ENCODE results near the gene BTBD2. TPM values are rescaled to one million over a fixed set of nuclear protein-coding genes. Genes with fewer than 3 reads are reported as not detected.
"Not testable (repeated sequence)": the region's sequence is repeated elsewhere in the genome, so short reads cannot be mapped to it uniquely, and the experiment has no call there.

The BTBD2 gene
- total RNA-seq, 1 experiment from 2014 or later, result 36.4 TPM

- Histone ChIP-seq H3K27me3 (no peaks in the 10 kb centered on the region), H3K4me3 (no peak overlapping the region), H3K36me3 (no peaks in the 10 kb centered on the region), H3K9me3 (no peaks in the 10 kb centered on the region)
- DNase-seq, result no peak
Measured at GRCh38 chr19:2003874-2004273, 11.6 kb downstream of the BTBD2 start.

DNA sequence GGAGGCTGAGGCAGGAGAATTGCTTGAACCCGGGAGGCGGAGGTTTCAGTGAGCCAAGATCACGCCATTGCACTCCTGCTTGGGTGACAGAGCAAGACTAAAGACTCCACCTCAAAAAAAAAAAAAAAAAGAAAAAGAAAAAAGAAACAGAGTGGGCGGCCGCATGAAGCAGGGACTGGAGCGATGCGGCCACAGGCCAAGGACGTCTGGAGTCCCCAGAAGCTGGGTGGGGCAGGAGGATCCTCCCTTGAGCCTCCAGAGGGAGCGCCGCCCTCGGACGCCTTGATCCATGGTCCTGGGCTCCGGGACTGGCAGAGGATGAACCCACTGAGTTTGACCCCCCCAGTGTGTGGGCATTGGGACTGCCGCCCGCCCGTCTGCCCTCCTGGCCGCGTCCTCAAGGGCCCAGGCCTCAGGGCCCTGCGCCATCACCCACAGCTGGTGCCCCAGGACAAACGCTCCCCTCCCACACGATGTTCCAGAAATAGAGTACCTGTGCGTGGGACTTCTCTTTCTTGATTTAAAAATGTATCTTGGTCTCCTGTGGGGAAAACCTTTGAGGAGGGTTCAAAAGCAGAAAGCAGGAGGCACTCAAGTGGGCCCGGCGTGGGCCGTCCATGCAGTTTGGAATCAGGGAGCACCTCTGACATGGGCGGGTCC, 15.5 kb downstream of the BTBD2 start:
- Histone ChIP-seq H3K9me3 (no peaks in the 10 kb centered on the region), H3K27me3 (no peaks in the 10 kb centered on the region), H3K4me3 (no peak overlapping the region), H3K36me3 (no peaks in the 10 kb centered on the region; the same call in 1 of the 2 replicates)
- no peak for DNase-seq

DNA sequence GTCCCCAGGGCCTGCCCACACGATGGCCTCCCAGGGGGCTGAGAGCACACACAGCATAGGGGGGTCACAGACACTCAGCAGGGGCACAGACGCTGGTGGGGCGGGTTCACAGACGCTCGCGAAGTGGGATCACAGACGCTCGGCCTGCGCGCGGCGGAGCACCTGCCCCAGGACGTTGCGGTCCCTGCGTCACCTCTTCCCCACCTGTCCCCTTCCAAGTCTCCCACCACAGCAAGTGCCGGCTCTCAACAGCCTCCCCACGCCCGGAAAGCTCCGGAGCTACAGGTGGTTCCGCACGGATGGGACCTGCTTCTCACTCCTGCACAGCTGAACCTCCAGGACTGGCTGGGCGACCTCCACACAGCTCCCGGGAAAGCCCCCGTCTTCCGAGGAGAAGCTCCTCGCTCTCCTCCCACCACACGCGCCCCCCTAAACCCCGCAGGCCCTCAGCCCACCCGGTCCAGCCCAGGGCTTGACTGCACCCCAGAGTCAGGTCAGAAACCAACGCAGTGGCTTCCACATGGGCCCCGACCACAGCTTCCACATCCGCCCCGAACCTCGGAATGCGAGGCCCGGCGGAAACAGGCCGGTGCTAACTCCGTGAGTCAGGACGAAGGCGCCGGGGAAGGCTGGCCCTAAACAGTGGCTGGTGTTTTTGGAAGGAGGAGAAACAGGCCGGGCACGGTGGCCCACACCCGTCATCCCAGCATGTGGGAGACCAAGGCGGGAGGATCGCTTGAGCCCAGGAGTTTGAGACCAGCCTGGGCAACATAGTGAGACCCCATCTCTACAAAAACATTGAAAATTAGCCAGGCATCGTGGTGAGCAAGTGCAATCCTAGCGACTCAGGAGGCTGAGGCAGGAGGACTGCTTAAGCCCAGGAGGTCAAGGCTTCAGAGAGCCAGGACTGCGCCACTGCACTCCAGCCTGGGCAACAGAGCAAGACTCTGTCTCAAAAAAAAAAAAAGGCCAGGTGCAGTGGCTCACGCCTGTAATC, 16.5 kb downstream of the BTBD2 start:
- Histone ChIP-seq H3K4me3 (no peak overlapping the region), H3K27me3 (no peaks in the 10 kb centered on the region), H3K9me3 (no peaks in the 10 kb centered on the region), H3K36me3 (no peaks in the 10 kb centered on the region; the same call in 1 of the 2 replicates)
- DNase-seq, result no peak

DNA sequence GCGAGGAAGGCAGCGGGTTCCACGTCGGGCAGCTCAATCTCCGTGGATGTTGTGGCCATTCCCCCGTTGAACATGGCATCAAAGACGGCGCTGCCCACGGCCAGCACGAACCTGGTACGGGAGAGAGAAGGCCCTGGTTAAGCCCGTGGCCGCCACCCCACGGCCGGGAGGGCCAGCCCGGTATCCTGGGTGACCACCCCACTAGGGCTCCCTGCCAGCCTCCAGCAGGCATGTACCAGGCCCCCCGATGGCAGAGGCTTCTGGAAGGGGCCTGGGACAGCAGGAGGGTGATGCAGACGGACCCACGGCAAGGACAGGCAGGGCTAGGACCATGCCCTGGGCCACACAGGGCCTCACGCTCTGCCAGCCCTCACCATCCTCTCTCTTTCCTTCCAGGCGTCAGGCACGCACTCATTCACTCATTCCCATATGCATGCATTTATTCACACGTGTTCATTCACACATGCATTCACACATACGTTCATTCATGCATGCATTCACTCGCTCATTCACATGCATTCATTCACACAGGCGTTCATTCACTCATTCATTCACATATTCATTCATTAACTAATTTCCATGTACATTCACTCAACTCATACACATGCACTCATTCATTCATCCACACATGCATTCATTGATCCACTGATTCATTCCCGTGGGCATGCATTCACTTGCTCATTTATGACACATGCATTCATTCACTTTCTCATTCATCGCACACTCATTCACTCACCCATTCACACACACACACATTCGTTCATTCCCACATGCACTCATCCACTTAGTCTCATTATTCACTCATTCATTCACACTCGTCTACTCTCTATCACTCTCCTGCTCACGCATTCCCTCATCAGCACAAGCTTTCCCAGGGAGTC, 17.9 kb downstream of the BTBD2 start:
- Histone ChIP-seq H3K36me3 (peaks cover 5% of the 10 kb centered on the region), H3K27me3 (no peaks in the 10 kb centered on the region), H3K9me3 (no peaks in the 10 kb centered on the region), H3K4me3 (no peak overlapping the region)
- DNase-seq, result no peak

- peaks cover 5% of the 10 kb centered on the region for H3K36me3 ChIP-seq
- DNase-seq, result no peak
- no peaks in the 10 kb centered on the region for H3K9me3 ChIP-seq
- H3K27me3 ChIP-seq, result no peaks in the 10 kb centered on the region
- H3K4me3 ChIP-seq, result no peak overlapping the region
Measured at GRCh38 chr19:1992759-1993260, 22.7 kb downstream of the BTBD2 start.

DNA sequence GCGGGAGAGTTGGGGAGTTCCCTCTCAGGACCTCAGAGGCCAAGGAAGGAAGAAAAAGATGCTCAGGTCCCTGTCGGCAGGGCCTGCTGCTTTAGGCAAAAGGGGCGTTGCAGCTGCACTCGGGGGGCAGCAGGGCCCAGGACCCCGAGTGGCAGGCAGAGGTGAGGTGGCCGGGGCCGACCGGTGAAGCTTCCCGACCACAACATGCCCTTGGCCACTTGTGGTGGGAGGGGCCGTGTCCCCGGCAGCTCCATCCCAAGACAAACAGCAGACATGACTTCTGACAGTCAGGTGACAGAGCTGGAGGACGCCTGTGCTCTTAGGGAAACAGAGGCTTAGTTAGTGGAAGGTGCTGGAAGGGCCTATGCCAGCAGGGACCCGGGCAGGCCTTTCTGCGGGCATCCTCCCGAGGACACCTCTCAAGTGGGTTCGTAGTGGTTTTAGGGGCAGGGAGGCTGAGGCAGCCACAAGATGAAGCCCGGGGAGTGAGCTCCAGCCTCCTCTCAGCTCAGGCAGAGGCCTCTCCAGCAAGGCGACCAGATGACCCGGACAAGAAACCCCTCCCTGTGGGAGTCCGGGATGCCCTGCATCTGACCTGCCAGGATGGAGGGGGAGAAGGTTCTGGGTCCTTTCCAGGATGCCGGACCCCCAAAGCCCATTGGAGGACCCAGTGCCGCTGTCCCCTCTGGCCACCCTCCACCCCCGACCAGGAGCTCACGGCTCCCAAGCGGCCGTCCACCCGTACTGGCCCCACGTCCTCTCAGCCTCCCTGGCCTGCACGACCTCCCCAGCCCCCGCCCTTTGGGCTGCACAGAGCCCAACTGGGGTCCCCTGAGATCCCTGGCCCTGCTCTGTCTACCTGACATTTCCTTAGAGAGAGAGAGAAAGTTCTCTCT, 24.2 kb downstream of the BTBD2 start:
- H3K27me3 ChIP-seq, result no peaks in the 10 kb centered on the region
- H3K36me3 ChIP-seq, result peaks cover 5% of the 10 kb centered on the region; the same call in 1 of the 2 replicates
- no peak overlapping the region for H3K4me3 ChIP-seq
- no peak for DNase-seq
- H3K9me3 ChIP-seq, result no peaks in the 10 kb centered on the region

GRCh38 chr19:1990230-1991017, 25.1 kb downstream of the BTBD2 start:
- H3K36me3 ChIP-seq, result peaks cover 5% of the 10 kb centered on the region; the same call in 1 of the 2 replicates
- no peaks in the 10 kb centered on the region for H3K9me3 ChIP-seq
- no peaks in the 10 kb centered on the region for H3K27me3 ChIP-seq
- H3K4me3 ChIP-seq, result no peak overlapping the region
- no peak for DNase-seq

- H3K36me3 ChIP-seq, result peaks cover 5% of the 10 kb centered on the region; the same call in 1 of the 2 replicates
- no peak overlapping the region for H3K4me3 ChIP-seq
- H3K27me3 ChIP-seq, result no peaks in the 10 kb centered on the region
- H3K9me3 ChIP-seq, result no peaks in the 10 kb centered on the region
- DNase-seq, result no peak
Measured at GRCh38 chr19:1989513-1990229, 25.8 kb downstream of the BTBD2 start.

DNA sequence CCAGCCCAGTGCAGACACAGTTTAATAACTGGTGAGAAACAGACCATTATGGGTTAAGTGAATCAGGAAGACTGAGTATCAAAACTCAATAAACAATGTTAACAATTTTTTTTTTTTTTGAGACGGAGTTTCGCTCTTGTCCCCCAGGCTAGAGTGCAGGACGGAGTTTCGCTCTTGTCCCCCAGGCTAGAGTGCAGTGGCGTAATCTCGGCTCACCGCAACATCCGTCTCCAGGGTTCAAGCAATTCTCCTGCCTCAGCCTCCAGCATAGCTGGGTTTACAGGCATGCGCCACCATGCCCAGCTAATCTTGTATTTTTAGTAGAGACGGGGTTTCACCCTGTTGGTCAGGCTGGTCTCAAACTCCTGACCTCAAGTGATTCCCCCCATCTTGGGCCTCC, 27.1 kb downstream of the BTBD2 start:
- not testable (repeated sequence) for H3K27me3 ChIP-seq, H3K36me3 ChIP-seq, DNase-seq, H3K4me3 ChIP-seq, H3K9me3 ChIP-seq

- Histone ChIP-seq H3K36me3 (no peaks in the 10 kb centered on the region; the same call in 1 of the 2 replicates), H3K9me3 (no peaks in the 10 kb centered on the region), H3K27me3 (no peaks in the 10 kb centered on the region), H3K4me3 (no peak overlapping the region)
- no peak for DNase-seq
Measured at GRCh38 chr19:1987197-1988187, 28.0 kb downstream of the BTBD2 start.

- no peak overlapping the region for H3K4me3 ChIP-seq
- no peaks in the 10 kb centered on the region for H3K9me3 ChIP-seq
- DNase-seq, result no peak
- H3K27me3 ChIP-seq, result no peaks in the 10 kb centered on the region
- no peaks in the 10 kb centered on the region; the same call in 1 of the 2 replicates for H3K36me3 ChIP-seq
Measured at GRCh38 chr19:1986357-1987162, 29.0 kb downstream of the BTBD2 start.

GRCh38 chr19:1985588-1986356, 29.7 kb downstream of the BTBD2 start:
- Histone ChIP-seq H3K36me3 (no peaks in the 10 kb centered on the region; the same call in 1 of the 2 replicates), H3K4me3 (no peak overlapping the region), H3K9me3 (no peaks in the 10 kb centered on the region), H3K27me3 (no peaks in the 10 kb centered on the region)
- no peak for DNase-seq
